HepG2 (cell line): ENCODE results near the gene RHEBL1. TPM values are rescaled to one million over a fixed set of nuclear protein-coding genes. Genes with fewer than 3 reads are reported as not detected.

Experiments used
- ASH2L ChIP-seq: fragments of 300-600, 200-600 bp; sonication (generic); IDR thresholded peaks from 2 replicates; pipeline ENCODE4 v1.7.0; 2017; ENCODE audit warnings: low read depth, mild to moderate bottlenecking, moderate library complexity, mixed read lengths, low read length; ENCODE audit not compliant: insufficient read length
- BRD4 ChIP-seq: sonication (generic); formaldehyde crosslinking; IDR thresholded peaks from 2 replicates; pipeline ENCODE4 v1.4.0; 2020; ENCODE audit warnings: missing genetic modification reagents
- CREM ChIP-seq, 2 experiments: sonication (generic) in 1 of 2; formaldehyde crosslinking in 1 of 2; IDR thresholded peaks; 2 replicates each; pipeline versions ENCODE4 v1.4.0 to v1.6.1; 2016 to 2020; ENCODE audit warnings: antibody characterized with exemption in 1 of 2, mild to moderate bottlenecking in 1 of 2, missing genetic modification reagents in 1 of 2
- ELK4 ChIP-seq: sonication (generic); formaldehyde crosslinking; IDR thresholded peaks from 2 replicates; pipeline ENCODE4 v1.9.0; 2021; ENCODE audit warnings: missing genetic modification reagents, borderline replicate concordance
- ETS1 ChIP-seq: sonication (generic); formaldehyde crosslinking; IDR thresholded peaks from 2 replicates; pipeline ENCODE4 v1.4.0; 2020; ENCODE audit warnings: missing genetic modification reagents
- HDAC6 ChIP-seq: fragments of 200-600 bp; sonication (generic); IDR thresholded peaks from 2 replicates; pipeline ENCODE4 v1.7.0; 2017; ENCODE audit warnings: mild to moderate bottlenecking, antibody characterized with exemption, low read length, low read depth
- HOXA7 ChIP-seq: sonication (generic); formaldehyde crosslinking; IDR thresholded peaks from 2 replicates; pipeline ENCODE4 v1.8.1; 2022; ENCODE audit warnings: mild to moderate bottlenecking, missing genetic modification reagents, moderate library complexity
- IRF2 ChIP-seq: IDR thresholded peaks from 2 replicates; pipeline ENCODE4 v1.6.1; 2018; ENCODE audit warnings: missing genetic modification reagents, missing compliant biosample characterization
- PRDM4 ChIP-seq: sonication (generic); formaldehyde crosslinking; IDR thresholded peaks from 2 replicates; pipeline ENCODE4 v1.9.0; 2021; ENCODE audit warnings: missing genetic modification reagents, borderline replicate concordance
- RBM39 ChIP-seq: fragments of 200-400 bp; formaldehyde crosslinking; IDR thresholded peaks from one replicate; pipeline ENCODE4 v1.6.1; 2018; ENCODE audit warnings: antibody characterized with exemption, mild to moderate bottlenecking, low read depth, low read length; ENCODE audit not compliant: poor library complexity, severe bottlenecking
- RCOR2 ChIP-seq: IDR thresholded peaks from 2 replicates; pipeline ENCODE4 v1.6.1; 2016; ENCODE audit warnings: missing biosample characterization, missing genetic modification reagents
- REL ChIP-seq: sonication (generic); formaldehyde crosslinking; conservative IDR thresholded peaks from 2 replicates; pipeline ENCODE4 v1.8.0; 2022; ENCODE audit warnings: mild to moderate bottlenecking, missing genetic modification reagents, moderate library complexity
- SIX4 ChIP-seq: sonication (generic); formaldehyde crosslinking; IDR thresholded peaks from 2 replicates; pipeline ENCODE4 v1.4.0; 2020; ENCODE audit warnings: missing genetic modification reagents
- TBX3 ChIP-seq: fragments of 450-650 bp; IDR thresholded peaks from 2 replicates; pipeline ENCODE4 v1.6.1; 2017; ENCODE audit warnings: antibody characterized with exemption, mild to moderate bottlenecking, inconsistent platforms, borderline replicate concordance
- YY1 ChIP-seq: IDR thresholded peaks from 2 replicates; pipeline ENCODE4 v1.6.1; 2011; ENCODE audit warnings: low read length, low read depth, moderate library complexity, mild to moderate bottlenecking; ENCODE audit not compliant: insufficient read depth, insufficient replicate concordance
- ZNF24 ChIP-seq: fragments of 450-650 bp; IDR thresholded peaks from 2 replicates; pipeline ENCODE4 v1.6.1; 2017; ENCODE audit warnings: antibody characterized with exemption, mild to moderate bottlenecking
- ZNF501 ChIP-seq: sonication (generic); formaldehyde crosslinking; IDR thresholded peaks from 2 replicates; pipeline ENCODE4 v1.5.1; 2020; ENCODE audit warnings: mild to moderate bottlenecking, moderate library complexity, missing genetic modification reagents
- ZNF724P ChIP-seq: sonication (generic); formaldehyde crosslinking; IDR thresholded peaks from 2 replicates; pipeline ENCODE4 v1.8.0; 2022; ENCODE audit warnings: missing genetic modification reagents, borderline replicate concordance
- ZNF841 ChIP-seq: sonication (generic); formaldehyde crosslinking; IDR thresholded peaks from 2 replicates; pipeline ENCODE4 v1.8.1; 2023; ENCODE audit warnings: missing genetic modification reagents, borderline replicate concordance
- ZNF891 ChIP-seq: sonication (generic); formaldehyde crosslinking; IDR thresholded peaks from 2 replicates; pipeline ENCODE4 v1.5.0; 2020; ENCODE audit warnings: mild to moderate bottlenecking, missing genetic modification reagents
- polyA plus RNA-seq, 8 experiments: library from polyadenylated mRNA; depleted of rRNA in 3 of 8; stranded (reverse) in 7 of 8; unstranded in 1 of 8; fragments of >200 nt; fragmentation: Illumina TruSeq in 4 of 8; extraction: Trizol in 4 of 8; gene quantifications; 2 replicates each; pipeline versions ENCODE4 v1.2.1 to v1.2.3, GENCODE V29; 2011 to 2016; ENCODE audit warnings: low read depth in 4 of 8, missing spikeins in 1 of 8, mixed read lengths in 1 of 8; ENCODE audit not compliant: insufficient read depth in 1 of 8
- total RNA-seq, 5 experiments: library from RNA; depleted of rRNA; stranded (reverse); fragments of >200 nt; fragmentation: Illumina TruSeq; extraction: Trizol; gene quantifications; 2 replicates each; pipeline ENCODE4 v1.2.3, GENCODE V29; 2016; ENCODE audit warnings: low read depth in 1 of 5
- TF ChIP-seq, protein P1 (sequence below): sonication (generic); formaldehyde crosslinking; IDR thresholded peaks from 2 replicates; pipeline ENCODE4 v1.4.0; 2020; ENCODE audit warnings: missing genetic modification reagents

Gene RHEBL1
- total and polyA plus RNA-seq, 2 of the 13 experiments (the other 11 are each of a cell fraction or from before 2014, with no cell fraction given), result 1.4 to 2.5 TPM

DNA sequence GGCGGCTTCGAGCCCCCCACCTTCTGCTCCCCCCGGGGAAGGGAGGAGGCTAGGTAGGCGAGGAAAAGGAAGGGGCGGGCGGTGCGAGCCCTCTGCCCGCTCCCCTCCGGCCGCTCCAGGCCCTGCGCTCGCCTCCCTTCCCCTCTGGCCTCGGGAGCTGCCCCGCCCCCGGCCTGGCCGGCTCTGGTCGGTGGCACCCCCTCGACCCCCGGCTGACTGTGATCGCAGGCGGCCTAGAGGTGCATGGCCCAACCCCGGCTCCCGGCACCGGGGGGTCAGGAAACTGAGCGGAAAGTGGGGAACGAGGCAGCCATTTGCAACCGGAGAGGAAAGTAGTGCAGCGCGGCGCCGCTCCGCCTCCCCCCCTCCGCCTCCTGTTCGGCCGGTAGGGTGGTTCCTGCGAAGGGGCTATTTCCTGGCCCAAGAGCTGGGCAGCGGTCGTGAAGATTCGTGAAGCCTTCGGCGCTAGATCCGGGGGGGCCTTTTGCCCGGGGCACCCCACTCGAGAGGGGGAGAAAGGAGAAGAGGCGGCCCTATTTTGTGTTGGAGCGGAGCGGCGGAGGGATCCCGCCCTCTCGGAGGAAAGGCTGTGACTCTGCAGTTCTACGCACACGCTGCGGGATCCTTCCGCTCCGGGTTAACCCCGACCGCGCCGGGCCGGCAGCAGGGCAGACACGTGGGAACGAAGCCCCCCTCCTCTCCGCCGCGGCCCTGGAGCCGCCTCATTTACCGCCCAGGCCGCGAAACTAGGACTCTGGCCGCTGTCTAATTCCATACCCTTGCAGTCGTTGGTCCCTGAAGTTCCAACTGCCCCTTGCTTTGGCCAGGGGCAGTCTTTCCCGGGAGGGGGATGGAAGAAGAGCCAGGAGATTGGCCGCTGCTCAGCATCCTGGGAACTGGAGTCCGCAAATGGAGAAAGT lies 9.3 kb downstream of the RHEBL1 start, which contains the start of gene KMT2D (continued):
- TF ChIP-seq HOXA7 (peak; percentile 87; the same call in 1 of the 2 replicates), ELK4 (CRISPR knock-in tag) (no peak), ZNF501 (peak; percentile 90), RBM39 (peak; percentile 98), ZNF724P (CRISPR knock-in tag) (peak; percentile 79), BRD4 (CRISPR knock-in tag) (peak; percentile 90), HDAC6 (no peak), SIX4 (CRISPR knock-in tag) (peak; percentile 75), PRDM4 (no peak), ZNF841 (CRISPR knock-in tag) (peak; percentile 36; the same call in 1 of the 2 replicates), RCOR2 (CRISPR knock-in tag) (no peak), ZNF891 (CRISPR knock-in tag) (0 out of 2 replicates have a peak, but pooled peaks have one; percentile 30), ASH2L (peak; percentile 98), CREM (IDR thresholded peaks at IDR 0.05) (peak; percentile 92), CREM (CRISPR knock-in tag; IDR thresholded peaks at IDR 0.05) (peak; percentile 61; the same call in 1 of the 2 replicates), ETS1 (CRISPR knock-in tag) (no peak), IRF2 (CRISPR knock-in tag) (peak; percentile 87), REL (CRISPR knock-in tag) (peak; percentile 82; the same call in 1 of the 2 replicates), ZNF24 (peak; percentile 74; the same call in 1 of the 2 replicates), TBX3 (no peak; the same call in 1 of the 2 replicates), YY1 (peak; percentile 89)
- TF ChIP-seq, protein P1, sequence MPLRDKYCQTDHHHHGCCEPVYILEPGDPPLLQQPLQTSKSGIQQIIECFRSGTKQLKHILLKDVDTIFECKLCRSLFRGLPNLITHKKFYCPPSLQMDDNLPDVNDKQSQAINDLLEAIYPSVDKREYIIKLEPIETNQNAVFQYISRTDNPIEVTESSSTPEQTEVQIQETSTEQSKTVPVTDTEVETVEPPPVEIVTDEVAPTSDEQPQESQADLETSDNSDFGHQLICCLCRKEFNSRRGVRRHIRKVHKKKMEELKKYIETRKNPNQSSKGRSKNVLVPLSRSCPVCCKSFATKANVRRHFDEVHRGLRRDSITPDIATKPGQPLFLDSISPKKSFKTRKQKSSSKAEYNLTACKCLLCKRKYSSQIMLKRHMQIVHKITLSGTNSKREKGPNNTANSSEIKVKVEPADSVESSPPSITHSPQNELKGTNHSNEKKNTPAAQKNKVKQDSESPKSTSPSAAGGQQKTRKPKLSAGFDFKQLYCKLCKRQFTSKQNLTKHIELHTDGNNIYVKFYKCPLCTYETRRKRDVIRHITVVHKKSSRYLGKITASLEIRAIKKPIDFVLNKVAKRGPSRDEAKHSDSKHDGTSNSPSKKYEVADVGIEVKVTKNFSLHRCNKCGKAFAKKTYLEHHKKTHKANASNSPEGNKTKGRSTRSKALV (CRISPR knock-in tag), result no peak
